GM21528 (cell line): ENCODE measurements around the gene WWC1.

ENCODE experiments used
- ATAC-seq: cut with Tn5 transposase; IDR thresholded peaks from one replicate; pipeline ENCODE4 v1.9.1; 2021; ENCODE audit warnings: mild to moderate bottlenecking, moderate library complexity; ENCODE audit not compliant: unreplicated experiment, low FRiP score

The WWC1 gene

DNA sequence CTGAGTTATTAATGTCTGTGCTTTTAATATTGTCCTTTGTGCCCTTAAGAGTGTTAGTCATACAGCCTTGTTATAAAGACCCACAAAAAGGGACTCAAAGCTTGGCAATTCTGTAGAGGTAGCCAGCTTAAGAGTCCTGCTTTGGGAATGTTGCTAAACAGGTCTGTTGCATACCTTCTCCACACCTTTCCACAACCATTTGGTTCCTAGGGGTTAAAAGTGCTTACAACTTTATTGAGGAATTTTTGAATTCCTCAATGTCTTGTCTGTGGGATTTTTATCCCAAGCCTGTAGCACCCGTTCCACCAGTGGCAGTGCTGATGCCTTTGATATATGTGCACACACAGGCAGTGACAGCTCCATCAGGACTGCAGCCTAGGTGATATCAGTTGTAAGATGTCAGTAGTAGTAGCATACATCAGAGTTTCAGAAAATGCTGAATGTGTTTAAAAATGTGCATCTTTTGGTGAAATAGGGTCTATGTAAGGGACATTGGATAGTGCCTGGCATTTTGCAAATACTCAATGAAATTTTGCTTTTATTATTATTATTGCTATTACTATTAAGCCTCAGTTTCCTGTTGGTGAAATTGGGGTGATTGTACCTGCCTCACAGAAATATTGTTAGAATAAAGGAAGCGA lies 68.5 kb downstream of the WWC1 start:
- no peak for ATAC-seq

- ATAC-seq = no peak
These were observed 69.3 kb downstream of the WWC1 start for GRCh38 chr5:168360521-168361285.

DNA sequence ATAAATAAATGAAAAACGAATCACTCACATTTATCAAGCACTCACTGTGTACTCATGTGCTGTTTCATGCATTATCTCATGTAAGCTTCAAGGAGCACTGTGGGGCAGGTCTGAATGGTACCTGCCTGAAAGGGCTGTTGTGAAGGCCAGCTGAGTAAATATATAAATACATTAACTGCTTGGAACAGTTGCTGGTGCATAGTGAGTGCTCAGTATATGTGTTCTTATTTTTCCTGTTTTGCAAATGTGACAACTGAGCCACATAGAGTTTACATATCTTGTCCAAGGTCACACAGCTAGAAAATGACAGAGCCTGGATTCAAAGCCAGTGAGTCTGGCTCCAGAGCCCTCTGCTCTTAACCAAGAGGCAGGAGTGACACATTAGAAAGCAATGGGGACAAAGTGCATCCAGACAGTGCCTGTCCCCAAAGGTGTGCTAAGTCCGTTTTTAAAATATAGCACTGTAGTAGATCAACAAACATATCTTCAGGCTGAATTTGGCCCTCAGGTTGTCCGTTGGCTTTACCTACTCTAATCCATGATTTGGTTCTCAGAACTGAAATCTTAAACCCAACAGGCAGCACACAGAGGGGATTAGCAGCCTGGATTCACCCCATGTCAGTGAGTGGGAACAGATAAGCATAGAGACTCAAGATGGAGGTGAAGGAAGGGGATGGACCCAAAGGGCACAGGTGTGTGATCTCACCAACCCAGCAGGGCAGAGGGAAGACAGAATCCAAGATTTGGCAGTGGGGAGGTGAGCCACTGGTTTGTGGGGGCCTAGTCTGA lies 70.8 kb downstream of the WWC1 start:
- no peak for ATAC-seq

DNA sequence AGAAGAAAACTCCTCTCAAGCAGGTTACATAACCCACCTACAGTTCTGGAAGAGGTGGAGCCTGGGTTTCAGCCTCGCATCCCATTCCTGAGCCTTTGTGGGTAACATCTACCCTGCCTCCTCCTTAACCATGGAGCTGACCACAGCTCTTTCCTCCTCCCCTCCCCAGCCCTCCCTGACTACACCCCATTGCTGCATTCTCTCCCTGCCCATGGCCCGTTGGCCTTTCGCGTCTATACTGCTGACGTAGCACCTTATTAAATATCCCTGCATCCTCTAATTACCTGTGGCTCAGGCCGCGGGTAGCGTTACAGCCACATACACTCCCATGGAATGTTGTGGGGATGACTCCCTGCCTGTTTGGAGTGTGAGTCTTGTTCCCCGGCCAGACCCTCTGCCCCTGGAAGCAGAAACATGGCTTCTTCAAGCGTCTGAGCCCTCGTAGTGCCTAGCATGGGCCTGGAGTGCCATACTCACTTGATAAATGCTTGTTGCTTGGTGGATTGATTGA lies 72.8 kb downstream of the WWC1 start:
- ATAC-seq = no peak

DNA sequence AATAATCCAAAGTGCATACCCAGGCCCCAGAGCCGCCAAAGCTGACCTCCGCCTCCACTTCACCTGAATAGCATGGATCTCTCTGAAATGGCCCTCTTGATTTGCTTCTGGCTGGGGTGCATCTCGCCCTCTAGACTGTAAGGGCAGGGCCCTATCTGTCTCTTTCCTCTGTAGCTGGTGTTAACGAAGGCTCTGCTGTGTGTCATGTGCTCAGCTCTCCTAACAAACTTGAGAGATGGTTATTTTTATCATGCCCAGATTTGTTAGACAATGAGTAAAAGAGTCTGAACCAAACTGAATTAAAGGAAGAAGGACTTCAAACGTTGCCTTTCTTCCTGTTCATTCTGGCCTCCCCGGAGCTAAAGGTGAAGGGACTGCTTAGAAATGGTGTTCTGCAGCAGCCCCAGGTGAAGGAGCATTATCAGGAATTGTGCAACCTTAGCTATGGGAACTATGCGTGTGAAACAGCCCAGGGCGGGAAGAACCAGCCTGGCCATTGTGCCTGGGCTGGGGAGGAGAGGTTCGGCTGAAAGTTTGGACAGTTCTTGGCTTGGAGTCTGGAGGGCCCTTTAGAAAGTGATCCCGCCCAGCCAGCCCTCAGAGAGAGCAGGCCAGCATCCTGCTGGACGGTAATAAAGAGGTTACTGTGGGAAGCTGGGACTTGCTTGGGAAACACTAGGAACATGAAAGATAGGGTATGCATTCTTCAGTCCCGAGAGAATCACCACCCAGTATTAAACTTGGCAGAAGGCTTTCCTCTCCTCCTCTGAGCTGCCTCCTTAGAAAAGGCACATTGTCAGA lies 73.5 kb downstream of the WWC1 start:
- no peak for ATAC-seq

DNA sequence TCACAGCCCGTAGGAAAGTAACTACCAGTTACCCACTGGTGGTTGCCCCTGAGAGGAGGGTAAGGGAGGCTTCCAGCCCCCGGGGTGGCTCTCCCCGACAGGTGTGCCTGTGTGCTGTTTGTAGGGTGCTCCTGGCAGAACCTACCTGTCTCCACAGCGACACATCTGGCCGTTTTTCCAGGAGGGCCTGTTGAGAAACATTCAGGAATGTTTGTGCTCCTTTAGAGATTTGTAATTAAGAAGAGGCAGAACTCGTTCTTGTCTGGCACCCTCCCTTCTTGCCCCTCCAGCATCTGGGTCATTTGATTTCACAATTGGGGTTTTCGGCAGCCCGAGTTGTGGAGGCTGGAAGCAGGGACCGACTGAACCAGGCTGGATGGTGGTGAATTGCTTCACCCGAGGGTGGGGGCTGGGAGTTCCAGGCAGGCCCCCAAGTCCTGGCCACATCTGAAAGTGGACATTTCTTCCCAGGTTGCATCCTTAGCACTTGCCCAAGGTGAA lies 74.2 kb downstream of the WWC1 start:
- ATAC-seq = no peak

GRCh38 chr5:168366116-168366515 lies 74.7 kb downstream of the WWC1 start:
- ATAC-seq = no peak

DNA sequence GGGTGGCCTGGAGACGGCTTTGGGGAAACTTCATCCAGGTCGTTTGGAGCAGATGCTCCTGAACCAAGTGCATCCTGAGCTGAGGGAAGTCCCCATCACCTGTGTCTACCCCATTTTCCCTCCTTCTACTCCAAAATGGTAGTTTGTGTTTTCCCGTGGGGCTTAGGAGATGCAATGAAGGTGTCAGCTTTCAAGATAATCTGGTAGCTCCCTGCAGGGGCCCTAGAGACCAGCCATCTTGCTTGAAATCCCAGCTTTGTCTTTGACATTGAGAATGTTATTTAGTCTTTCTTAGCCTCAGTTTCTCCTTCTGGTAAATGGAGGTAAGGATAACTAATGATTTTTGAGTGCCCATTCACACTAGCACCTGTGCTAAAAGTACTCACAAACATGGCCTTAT lies 77.4 kb downstream of the WWC1 start:
- no peak for ATAC-seq

GRCh38 chr5:168370831-168371230 lies 79.4 kb downstream of the WWC1 start:
- no peak for ATAC-seq

DNA sequence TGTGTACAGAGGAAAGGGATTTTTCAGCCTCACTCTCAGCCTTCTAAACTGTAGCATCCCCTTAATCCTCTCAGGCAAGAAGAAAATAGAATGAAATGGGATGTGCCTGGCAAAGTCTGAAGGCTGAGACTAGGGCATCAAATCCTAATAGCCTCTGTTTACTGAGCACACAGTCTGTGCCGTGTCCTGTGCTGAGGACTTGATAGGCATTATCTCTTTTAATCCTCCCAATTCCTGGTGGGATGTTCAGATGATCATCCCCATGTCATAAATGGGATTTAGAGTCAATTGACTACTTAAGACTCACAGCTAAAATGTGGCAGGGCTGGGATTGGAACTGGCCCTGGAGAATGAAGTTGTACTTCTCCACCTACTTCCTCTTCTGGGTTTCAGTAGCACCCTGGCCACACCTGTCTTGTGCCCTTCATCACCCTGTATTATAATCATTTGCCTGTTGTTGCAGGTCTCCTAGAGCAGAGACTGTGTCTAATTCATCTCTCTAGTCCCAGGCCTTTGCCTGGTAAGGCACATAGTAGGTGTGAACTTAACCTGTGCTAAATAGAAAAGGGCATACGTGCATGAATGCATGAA lies 81.0 kb downstream of the WWC1 start:
- no peak for ATAC-seq

- ATAC-seq = no peak
These were observed 83.1 kb downstream of the WWC1 start for GRCh38 chr5:168374532-168374931.

DNA sequence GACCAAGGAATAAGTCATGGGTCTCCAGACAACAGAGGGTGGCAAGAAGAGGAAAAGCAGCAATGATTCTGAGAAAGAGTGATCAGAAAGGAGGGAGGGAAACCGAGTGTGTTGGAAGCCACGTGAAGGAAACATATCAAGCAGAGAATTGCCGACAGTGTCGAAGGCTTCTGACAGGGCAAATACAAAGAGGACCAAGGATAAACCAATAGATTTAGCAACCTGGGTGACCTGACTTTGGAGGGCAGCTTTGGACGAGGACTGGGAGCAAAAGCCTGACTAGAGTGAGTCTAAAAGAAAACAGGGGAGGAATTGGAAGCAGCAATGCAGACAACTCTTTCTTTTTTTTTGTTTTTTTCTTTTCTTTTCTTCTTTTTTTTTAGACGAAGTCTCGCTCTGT lies 83.8 kb downstream of the WWC1 start:
- no peak for ATAC-seq

DNA sequence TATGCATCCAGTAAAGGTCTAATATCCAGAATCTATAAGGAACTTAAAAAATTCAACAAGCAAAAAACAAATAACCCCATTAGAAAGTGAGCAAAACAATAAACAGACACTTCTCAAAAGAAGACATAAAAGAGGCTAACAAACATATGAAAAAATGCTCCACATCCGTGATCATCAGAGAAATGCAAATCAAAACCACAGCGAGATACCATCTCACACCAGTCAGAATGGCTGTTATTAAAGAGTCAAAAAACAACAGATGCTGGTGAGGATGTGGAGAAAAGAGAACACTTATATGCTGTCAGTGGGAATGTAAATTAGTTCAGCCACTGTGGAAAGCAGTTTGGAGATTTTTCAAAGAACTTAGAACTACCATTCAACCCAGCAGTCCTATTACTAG lies 86.1 kb downstream of the WWC1 start:
- ATAC-seq = no peak

- no peak for ATAC-seq
These were observed 87.3 kb downstream of the WWC1 start for GRCh38 chr5:168378741-168379140.

DNA sequence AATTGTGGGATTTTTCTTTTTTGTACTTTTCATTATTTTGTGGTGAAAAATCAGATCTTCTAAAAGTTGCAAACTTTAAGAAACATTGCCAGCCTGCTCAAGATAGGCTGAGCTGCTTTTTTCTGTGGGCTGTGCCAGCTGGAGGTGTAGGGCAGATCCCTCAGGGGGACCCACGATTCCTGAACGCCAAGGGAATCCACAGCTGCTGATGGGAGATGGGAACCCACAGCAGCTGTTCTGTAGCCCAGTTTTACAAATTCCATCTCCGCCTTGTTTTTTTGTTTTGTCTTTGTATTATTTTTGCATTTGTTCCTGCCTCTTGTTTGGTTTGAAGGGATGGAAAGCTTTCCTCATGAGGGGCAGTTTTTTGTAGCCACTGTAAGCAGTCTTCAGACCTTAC lies 91.0 kb downstream of the WWC1 start:
- no peak for ATAC-seq

GRCh38 chr5:168390491-168390890 lies 99.0 kb downstream of the WWC1 start:
- no peak for ATAC-seq

DNA sequence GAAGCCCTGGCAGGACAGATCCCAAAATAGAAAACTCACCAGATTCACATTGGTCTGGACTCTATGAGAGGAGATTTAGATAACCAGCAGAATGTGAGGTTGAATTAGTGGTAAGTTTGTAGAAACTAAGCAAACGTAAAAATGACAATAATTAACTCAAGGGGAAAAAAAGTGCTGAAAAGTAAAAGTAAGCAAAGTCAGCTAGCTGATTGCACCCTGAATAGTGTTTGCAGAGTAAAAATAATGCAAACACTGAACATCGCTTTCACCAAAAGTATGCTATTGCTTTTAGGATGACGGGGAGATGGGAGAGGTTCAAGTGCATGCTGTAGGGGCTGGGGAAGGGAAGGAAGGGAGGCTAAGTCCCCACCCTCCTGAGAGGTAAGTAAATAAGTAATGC lies 102.3 kb downstream of the WWC1 start:
- ATAC-seq = no peak

DNA sequence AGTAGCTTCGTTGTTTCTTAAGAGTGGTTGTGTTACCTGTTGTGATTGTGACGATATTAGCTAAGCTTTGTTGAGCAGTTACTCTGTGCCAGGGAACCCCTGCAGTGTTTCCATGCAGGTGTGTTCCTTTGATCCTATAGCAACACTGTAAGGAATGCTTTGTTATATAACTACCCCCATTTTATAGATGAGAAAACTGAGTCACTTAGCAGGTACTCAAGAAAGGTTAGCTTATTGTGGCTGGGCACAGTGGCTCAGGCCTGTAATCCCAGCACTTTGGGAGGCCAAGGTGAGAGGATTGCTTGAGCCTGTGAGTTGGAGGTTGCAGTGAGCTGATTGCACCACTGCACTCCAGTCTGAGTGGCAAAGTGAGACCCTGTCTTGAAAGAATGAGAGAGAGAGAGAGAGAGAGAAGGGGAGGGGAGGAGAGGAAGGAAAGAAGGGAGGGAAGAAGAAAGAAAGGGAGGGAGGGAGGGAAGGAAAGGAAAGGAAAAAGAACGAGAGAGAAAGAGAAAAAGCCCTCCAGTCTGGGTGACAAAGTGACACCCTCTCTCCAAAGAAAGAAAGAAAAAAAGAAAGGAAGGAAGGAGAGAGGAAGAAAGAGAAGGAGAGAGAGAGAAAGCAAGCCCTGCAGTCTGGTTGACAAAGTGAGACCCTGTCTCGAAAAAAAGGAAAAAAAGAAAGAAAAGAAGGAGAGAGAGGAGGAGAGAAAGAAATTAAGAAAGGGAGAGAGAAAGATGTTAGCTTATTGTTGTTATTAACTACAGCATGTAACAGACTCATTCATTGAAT lies 109.2 kb downstream of the WWC1 start:
- ATAC-seq = no peak

- ATAC-seq = no peak
These were observed 109.8 kb downstream of the WWC1 start for GRCh38 chr5:168401226-168401625.
